Panc1 (cell line): ENCODE data around the gene MAN2B1.
"Not testable (repeated sequence)": the region's sequence is repeated elsewhere in the genome, so short reads cannot be mapped to it uniquely, and the experiment has no call there.

Experiments used
- SIN3A ChIP-seq: IDR thresholded peaks from 2 replicates; pipeline ENCODE4 v1.6.1; 2012; ENCODE audit warnings: low read depth, mild to moderate bottlenecking, low read length, moderate library complexity, borderline replicate concordance; ENCODE audit not compliant: insufficient read depth
- TF ChIP-seq, protein P1 (sequence below): fragments of 450-650 bp; IDR thresholded peaks from 2 replicates; pipeline ENCODE4 v1.5.1; 2017; ENCODE audit warnings: mild to moderate bottlenecking
- TF ChIP-seq, protein P2 (sequence below), 2 experiments: IDR thresholded peaks; 2 replicates each; pipeline ENCODE4 v1.6.1; 2011 to 2012; ENCODE audit warnings: low read depth in 2 of 2, control low read depth in 1 of 2, low read length in 1 of 2, mild to moderate bottlenecking in 1 of 2, moderate library complexity in 1 of 2; ENCODE audit not compliant: insufficient read depth in 1 of 2

DNA sequence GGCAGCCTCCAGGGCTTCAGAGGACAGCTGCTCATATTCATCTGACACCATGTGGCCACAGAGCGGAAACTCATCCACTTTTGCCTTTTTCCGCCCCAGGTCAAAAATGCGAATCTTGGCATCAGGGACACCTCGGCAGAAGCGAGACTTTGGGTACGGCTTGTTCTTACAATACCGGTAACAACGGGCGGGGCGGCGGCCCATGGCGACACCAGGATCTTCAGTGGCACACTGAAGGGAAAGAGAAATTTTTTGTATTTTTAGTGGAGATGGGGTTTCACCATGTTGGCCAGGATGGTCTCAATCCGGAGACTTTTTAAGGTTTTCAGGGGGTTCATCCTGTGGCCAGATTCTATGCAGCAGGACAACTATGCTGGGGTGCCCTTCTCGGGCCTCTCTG, 22.8 kb downstream of the MAN2B1 start:
- TF ChIP-seq, protein P1, sequence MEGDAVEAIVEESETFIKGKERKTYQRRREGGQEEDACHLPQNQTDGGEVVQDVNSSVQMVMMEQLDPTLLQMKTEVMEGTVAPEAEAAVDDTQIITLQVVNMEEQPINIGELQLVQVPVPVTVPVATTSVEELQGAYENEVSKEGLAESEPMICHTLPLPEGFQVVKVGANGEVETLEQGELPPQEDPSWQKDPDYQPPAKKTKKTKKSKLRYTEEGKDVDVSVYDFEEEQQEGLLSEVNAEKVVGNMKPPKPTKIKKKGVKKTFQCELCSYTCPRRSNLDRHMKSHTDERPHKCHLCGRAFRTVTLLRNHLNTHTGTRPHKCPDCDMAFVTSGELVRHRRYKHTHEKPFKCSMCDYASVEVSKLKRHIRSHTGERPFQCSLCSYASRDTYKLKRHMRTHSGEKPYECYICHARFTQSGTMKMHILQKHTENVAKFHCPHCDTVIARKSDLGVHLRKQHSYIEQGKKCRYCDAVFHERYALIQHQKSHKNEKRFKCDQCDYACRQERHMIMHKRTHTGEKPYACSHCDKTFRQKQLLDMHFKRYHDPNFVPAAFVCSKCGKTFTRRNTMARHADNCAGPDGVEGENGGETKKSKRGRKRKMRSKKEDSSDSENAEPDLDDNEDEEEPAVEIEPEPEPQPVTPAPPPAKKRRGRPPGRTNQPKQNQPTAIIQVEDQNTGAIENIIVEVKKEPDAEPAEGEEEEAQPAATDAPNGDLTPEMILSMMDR = not testable (repeated sequence)
- TF ChIP-seq, protein P2, sequence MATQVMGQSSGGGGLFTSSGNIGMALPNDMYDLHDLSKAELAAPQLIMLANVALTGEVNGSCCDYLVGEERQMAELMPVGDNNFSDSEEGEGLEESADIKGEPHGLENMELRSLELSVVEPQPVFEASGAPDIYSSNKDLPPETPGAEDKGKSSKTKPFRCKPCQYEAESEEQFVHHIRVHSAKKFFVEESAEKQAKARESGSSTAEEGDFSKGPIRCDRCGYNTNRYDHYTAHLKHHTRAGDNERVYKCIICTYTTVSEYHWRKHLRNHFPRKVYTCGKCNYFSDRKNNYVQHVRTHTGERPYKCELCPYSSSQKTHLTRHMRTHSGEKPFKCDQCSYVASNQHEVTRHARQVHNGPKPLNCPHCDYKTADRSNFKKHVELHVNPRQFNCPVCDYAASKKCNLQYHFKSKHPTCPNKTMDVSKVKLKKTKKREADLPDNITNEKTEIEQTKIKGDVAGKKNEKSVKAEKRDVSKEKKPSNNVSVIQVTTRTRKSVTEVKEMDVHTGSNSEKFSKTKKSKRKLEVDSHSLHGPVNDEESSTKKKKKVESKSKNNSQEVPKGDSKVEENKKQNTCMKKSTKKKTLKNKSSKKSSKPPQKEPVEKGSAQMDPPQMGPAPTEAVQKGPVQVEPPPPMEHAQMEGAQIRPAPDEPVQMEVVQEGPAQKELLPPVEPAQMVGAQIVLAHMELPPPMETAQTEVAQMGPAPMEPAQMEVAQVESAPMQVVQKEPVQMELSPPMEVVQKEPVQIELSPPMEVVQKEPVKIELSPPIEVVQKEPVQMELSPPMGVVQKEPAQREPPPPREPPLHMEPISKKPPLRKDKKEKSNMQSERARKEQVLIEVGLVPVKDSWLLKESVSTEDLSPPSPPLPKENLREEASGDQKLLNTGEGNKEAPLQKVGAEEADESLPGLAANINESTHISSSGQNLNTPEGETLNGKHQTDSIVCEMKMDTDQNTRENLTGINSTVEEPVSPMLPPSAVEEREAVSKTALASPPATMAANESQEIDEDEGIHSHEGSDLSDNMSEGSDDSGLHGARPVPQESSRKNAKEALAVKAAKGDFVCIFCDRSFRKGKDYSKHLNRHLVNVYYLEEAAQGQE (IDR thresholded peaks at IDR 0.05; ENCODE audit: insufficient read depth in 1 of 2, low read depth in 2 of 2, low read length in 1 of 2) = not testable (repeated sequence)
- TF ChIP-seq SIN3A = not testable (repeated sequence)
